ENCODE results near the gene DHRS12.

GRCh38 chr13:51728972-51729371 lies 75.0 kb downstream of the DHRS12 start:
- TF ChIP-seq CTCF (IDR thresholded peaks at IDR 0.05 in 8 of 11, conservative IDR thresholded peaks at IDR 0.05 in 3 of 11) (no peak), POLR2A (IDR thresholded peaks at IDR 0.05) (no peak), POLR2AphosphoS5 (IDR thresholded peaks at IDR 0.05) (no peak)

All from spleen (tissue), 7 donors.